Suppressor macrophage treated with lipopolysaccharide for 1 hour (primary cell): ENCODE results near the gene NAA10.

Experiments used
- DNase-seq, 3 donors: peaks; one replicate each; pipeline ENCODE4 v3.0.0-alpha.2; 2020 to 2022

The NAA10 gene

DNA sequence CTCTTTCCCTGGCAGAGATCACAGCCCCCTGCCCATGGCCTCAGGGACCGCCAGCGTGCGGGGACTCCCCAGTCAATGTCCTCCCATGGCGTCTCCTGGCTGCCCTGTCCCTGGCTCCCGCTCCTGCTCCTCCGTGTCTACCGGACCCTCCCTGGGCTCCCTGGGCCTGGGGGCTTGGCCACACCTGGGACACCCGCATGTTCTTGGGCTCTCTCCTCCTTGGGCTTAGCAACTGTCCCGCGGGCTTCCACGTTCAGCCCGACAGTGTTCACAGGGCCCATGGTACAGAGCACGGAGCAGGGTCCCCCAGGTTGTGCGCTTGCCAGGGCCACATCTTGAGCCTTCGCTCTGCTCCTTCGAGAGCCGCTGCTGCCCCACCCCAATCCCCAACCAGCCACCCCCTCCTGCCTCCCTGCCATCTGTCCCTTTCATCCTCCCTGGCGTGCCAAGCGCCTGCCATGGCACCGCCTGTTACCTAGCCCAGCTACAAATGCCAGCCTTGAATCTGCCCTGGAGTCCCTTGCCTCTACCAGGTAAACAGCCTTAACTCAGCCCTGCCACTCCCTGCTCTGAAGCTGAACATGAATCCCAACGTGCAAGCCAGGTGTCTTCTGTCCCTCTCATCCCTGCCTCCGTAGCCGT, 26.5 kb downstream of the NAA10 start:
- no peak for DNase-seq

DNA sequence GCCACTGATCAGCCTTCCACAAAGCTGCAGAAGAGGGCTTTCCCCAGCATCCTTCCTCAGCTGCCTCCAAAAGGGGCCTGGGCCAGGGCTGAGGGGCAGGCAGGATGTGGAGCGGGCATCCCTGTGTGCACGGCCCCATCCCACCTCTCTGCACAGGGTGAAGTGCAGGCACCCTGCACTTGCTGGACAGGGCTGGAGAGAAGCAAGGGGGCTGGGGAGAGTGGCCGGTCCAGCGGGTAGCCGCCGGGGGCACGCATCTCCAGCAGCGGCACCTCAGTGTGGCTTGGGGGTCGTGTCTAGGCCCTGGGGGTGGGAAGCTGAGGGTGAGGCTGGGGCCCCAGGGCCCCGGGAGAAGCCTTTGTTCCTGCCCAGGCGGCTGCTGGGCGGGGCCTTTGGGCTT, 27.4 kb downstream of the NAA10 start:
- DNase-seq, result no peak

DNA sequence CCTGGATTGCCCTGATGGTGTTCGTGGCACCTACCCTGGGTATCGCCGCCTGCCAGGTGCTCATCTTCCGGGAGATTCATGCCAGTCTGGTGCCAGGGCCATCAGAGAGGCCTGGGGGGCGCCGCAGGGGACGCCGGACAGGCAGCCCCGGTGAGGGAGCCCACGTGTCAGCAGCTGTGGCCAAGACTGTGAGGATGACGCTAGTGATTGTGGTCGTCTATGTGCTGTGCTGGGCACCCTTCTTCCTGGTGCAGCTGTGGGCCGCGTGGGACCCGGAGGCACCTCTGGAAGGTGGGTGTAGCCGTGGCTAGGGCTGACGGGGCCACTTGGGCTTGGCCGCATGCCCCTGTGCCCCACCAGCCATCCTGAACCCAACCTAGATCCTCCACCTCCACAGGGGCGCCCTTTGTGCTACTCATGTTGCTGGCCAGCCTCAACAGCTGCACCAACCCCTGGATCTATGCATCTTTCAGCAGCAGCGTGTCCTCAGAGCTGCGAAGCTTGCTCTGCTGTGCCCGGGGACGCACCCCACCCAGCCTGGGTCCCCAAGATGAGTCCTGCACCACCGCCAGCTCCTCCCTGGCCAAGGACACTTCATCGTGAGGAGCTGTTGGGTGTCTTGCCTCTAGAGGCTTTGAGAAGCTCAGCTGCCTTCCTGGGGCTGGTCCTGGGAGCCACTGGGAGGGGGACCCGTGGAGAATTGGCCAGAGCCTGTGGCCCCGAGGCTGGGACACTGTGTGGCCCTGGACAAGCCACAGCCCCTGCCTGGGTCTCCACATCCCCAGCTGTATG, 28.5 kb downstream of the NAA10 start:
- DNase-seq, result no peak

DNA sequence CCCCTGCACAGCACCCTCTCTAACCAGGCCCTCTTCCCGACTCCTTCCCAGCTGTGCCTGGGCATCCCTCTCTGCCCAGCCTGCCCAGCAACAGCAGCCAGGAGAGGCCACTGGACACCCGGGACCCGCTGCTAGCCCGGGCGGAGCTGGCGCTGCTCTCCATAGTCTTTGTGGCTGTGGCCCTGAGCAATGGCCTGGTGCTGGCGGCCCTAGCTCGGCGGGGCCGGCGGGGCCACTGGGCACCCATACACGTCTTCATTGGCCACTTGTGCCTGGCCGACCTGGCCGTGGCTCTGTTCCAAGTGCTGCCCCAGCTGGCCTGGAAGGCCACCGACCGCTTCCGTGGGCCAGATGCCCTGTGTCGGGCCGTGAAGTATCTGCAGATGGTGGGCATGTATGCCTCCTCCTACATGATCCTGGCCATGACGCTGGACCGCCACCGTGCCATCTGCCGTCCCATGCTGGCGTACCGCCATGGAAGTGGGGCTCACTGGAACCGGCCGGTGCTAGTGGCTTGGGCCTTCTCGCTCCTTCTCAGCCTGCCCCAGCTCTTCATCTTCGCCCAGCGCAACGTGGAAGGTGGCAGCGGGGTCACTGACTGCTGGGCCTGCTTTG, 29.2 kb downstream of the NAA10 start:
- DNase-seq, result no peak

DNA sequence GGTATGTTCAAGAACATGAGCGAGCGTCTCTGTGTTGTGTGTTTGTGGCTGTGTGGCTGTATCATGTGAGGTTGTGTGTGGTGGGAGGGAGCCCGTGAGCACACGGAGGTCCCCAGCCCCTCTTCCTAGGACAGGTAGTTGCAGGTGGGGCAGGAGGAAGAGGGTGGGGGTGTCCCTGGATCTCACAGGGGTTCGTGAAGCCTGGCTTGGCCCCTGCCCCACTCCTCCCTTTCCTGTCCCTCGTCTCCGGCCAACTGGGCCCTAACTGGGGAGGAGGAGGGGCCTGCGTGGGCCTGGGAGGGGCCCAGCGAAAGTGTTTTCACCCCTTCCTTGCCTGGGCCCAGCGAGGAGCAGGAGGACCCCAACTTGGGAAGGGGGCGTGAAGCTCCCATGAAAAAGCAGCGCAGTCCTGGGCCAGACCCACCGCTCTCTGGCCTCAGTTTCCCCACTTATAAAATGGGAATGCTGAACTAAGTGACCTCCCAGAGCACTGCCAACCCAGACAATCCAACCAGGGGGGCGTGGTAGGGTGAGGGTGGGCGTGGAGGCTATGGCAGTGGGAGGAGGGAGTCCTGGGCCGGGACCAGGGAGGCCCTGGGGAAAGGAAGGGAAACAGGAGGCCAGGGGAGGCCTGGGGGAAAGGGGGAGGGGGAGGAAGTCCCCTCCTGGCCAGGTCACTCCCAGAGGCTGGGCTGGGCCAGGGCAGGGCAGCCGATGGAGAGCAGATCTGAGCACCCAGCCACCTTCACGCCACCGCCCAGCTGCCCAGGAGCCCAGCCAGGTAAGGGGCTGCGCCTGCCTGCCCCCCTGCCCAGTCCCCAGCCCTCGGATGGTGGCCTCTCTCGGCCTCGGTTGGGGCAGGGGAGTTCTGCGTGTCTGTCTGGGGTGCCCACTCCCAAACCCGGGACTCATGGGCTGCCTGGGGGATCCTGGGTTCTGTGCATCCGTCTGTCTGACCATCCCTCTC, 30.6 kb downstream of the NAA10 start, which contains the start of gene AVPR2:
Gene AVPR2 (plus strand): TSS at position 683 of the 967 bp plus-strand sequence. CDS start 473 bp downstream, outside the sequence.
- no peak for DNase-seq

DNA sequence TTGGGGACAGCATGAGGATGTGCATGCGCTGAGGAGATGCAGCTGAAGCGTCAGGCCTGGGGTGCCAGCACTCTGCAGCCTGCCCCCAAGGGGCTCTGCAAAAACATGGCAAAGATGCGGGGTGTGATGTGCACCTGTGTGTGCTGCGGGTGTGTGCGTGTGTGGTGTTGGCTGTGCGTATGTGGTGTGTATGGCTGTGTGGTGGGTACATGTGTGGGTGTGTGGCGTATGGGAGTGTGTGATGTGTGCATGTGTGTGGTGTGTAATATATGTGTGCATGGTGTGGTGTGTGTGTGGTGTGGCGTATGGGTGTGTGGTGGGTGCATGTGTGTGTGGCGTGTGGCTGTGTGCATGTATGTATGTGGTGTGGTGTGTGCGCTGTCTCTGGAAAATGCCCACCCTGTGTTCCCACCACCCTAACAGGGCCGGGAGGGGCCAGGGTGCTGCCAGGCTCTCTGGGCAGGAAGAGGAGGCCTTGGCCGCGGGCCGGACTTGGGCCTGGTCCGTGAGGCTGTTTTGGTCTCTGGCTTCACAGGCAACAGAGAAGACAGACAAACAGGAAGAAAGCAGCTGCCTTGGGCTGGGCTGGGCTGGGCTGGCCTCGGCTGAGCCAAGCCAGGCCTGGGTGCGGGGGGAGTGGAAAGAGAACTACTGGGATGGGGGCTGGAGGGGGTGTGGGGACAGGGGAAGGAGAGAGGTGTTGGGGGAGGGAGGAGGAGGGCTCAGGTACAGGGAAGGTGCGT, 31.4 kb downstream of the NAA10 start:
- DNase-seq, result no peak

DNA sequence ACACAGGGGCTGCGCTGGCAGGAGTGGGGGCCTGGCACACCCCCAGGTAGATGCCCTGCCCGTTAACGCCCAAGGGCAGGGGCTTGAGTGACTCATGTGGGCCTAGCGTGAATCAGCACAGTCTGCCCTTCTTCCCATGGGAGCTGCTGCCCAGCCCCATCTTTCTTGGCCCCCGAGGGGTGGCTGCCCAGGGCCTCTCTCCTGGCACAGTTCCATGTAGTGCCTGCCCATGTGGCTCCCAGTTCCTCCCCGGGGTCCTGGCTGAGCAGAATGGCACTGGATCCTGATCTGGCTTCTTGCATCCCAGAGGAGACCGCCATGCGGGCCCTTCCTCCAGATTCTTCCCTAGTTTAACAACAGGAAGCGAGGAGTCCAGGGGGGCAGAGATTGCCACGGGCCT, 32.5 kb downstream of the NAA10 start:
- DNase-seq, result no peak

DNA sequence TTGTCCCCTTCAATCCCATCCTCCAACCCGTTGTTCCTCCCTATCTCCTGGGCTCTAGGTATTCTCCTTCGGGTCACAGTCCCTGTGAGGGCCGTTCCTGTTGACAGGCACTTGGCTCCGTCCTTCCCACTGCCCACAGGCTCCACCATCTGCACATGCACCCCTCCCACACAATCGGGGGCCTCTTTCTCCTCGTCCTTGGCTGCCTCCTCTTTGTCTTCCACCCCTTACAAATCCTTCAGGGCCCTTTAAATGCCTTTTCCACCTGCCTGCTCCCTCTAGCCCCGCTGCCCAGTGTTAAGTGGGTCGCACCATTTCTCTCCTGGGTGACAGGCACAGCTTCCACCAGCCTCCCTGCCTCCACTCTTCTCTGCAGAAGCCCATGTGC, 33.1 kb downstream of the NAA10 start:
- DNase-seq, result no peak

DNA sequence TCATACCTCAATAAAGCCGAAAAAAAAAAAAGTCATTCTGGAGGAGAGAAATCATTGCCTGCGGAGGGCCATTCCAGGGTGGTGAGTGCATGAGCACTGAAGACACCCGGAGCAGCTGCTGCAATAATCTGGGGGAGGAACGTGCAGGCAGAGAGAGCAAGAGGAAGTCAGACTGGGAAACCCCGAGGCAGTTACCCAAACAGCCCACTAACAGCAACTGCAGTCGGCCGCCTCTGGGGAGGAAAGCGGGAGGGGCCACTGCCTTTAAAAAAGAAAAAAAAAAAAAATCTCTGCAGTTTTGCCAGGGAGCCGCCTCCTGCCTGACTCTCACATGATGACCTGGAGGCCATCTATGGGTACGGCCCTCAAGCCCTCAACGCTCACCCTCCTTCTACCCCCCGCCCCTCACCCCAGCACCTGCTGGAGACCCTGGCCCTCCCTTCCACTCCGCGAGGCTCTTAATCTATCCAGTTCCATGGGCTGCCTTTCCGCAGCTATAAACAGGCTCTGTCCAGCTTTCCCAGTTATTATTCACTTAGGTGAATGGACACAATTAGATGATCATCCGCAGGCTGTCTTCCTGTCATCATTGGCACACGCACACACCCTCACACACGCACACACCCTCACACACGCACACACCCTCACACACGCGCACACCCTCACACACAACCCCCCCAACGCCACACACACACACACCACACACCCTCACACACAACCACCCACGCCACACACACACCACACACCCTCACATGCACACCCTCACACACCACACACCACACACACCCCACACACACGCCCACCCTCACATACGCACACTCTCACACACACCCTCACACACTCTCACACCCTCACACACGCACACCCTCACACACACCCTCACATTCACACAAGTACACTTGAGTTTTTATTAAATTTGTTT, 33.7 kb downstream of the NAA10 start:
- peak; percentile 89 to 91 (median 90) for DNase-seq

DNA sequence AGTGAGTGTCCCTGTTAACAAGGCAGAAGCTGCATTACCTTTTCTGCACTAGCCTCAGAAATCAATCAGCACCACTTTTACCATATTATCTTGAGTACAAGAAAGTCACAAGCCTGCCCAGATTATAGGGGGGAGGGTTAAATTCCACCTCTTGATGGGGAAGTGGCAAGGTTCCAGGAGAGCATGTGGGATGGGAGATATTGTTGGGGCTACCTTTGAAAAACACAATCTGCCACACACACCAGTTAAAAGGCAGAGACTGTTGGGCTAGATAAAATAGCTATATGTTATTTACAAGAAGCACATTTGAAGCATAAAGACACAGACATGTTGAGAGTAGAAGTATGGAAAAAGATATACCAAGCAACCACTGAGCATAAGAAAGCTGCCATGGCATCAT, 36.9 kb downstream of the NAA10 start:
- no peak for DNase-seq

DNA sequence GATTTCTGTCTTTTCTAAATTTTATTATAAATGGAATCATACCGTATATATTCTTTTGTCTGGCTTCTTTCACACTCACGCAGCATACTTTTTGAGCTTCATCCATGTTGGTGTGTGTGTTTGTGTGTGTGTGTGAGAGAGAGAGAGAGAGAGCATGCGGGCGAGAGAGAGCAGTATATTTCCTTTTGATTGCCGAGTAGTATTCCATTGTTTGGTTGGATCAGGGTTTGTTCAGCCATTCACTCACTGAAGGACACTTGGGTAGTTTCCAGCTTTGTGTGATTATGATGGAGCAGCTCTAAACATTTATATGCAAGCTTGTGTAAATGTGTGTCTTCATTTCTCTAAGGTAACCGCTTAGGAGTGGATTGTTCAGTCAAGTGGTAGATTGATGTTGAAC, 45.7 kb downstream of the NAA10 start:
- no peak for DNase-seq

DNA sequence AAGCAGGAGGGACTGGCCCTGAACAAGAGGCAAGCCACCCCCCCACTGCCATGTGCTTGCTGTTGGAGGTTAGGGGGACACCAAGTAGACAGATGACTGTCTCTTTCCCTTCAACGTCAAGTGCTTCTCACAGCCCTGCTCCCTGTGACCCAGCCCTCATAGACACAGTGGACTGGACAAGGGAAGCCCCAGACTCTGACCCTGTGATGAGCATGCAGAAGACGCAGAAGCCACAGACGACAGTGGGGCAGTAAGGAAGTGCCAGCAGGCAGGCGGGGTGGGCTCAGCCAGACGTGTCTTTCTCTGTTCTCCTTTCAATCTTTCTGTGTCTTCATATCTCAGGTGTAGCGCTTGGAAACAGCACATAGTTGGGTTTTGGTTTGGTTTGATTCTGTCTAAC, 46.5 kb downstream of the NAA10 start:
- DNase-seq, result peak in 1 of 3 donors; percentile 14

DNA sequence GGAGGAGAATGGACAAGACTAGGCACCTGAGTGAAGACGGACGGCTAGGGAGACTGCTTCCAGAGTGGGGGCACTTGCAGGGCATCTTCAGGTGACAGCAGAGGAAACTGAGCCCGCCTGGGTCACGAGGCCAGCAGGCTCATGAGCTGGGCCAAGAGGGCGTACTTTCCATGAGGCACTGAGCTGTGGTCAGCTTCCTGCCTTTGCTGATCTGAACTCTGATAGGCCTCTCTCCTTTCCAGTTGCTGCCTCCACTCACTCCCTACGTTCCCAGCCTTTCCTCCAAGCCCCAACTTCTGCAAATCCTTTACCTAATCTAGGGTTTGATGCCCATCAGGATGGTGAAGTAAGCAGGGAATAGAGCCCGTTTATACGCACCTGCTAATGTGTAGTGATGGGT, 47.5 kb downstream of the NAA10 start:
- DNase-seq, result no peak

DNA sequence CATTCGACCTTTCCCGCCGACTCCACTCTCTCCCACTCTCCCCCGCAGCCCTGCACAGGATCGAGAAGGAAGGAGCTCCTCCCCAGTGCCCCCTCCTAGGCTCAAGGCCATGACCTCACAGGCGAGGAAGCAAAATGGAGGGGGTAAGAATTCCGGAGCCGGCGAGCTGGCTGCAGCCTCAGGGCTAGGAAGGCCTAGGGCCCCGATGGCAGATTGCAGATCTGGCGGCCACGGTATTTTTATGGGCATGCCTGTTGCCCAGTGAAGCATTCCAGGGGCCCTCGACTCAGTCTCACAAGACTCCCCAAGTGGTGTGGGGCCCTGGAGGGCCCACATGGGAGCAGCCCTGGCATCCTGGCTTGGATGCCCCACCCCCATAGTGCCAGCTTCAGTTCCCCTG, 47.9 kb downstream of the NAA10 start:
- DNase-seq, result no peak

DNA sequence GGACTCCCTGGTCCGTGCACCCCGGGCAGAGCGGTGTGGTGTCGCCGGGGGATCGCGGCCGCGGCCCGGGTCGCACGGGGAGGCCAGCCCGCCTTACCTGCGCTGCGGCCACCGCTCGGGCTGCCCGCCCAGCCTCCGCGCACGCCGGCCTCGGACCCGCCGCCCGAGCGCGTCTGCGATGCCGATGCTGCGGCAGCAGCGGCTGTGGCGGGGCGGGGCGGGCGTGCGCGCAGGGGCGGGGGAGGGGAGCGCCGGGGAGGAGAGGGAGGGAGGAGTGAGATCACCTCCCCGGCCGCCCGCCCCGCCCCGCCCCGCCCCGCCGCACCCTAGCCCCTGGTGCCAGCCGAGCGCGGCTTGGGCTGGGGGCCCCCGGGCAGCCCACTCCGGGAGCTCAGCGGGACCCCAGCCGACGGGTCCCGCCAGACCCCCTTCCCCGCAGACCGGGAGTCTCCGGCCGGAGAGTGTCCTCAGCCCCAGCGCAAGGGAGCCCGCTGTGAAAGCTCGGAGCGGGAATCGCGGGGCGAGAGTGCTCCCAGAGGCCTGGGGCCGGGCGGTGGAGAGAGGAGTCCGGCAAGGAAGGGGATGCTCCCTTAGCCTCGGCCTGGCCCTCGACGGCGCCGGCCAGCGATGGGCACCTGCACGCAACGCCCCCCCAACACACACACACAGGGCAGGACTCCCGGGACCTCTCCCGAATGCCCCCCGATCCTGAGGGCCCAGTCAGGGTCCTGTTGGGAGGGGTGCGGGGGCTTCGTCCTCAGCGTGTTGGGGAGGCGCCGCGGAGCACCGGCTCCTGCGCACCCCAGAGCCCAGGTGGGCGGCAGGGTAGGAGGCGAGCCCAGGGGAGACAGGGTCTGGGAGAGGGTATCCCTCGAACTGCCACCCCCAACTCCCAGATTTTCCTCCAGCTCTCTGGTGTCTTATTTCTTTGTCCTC, 48.6 kb downstream of the NAA10 start, which contains the start of gene L1CAM:
Gene L1CAM (minus strand): TSS at position 206 of the 936 bp plus-strand sequence. CDS start 10,337 bp downstream, outside the sequence.
- DNase-seq, result peak in 2 of 3 donors; percentile 36 to 66

DNA sequence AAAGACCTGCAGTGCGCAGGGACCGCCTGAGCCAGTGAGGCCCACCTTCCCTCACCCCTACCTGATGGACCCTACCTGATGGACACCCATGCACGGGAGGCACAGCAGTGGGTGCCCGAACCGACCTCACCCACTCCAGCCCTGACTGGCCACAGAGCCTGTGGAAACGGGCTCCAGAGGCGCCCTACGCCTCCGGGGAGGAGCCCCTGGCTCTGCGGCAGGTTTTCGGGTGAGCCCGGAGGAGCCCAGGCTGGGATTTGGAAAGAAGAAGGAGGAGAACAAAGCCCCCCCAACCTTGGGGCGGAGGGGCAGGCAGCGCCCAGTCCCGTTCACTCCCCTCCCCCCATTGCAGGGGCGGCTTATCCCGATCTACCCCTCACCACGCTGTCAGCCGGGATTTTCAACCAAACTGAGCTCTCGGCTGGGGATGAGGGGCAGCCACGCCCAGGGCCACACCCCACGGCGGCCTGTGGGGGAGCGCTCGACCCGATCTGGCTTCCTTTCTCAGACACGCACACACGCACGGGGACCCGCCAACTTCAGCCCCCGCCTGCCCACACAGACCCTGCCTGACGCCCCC, 49.5 kb downstream of the NAA10 start:
- no peak for DNase-seq

DNA sequence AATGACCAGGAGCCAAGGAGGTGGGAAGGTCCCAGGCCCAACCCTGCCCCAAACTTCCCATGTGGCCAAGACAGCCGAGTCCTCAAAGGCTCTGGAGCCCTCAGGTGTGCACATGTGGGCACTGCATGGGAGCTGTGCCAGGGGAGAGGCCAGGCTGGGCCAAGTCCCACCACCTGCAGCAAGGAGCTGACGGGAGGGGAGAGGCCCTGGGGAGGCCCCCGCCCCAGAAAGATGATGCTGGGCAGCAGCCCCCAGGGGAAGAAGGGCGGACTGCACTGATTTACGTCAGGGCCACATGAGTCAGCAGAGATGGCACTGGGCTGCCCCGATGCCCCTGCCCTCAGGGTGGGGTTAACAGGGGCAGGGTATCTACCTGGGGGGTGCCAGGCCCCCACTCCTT, 50.2 kb downstream of the NAA10 start:
- no peak for DNase-seq

DNA sequence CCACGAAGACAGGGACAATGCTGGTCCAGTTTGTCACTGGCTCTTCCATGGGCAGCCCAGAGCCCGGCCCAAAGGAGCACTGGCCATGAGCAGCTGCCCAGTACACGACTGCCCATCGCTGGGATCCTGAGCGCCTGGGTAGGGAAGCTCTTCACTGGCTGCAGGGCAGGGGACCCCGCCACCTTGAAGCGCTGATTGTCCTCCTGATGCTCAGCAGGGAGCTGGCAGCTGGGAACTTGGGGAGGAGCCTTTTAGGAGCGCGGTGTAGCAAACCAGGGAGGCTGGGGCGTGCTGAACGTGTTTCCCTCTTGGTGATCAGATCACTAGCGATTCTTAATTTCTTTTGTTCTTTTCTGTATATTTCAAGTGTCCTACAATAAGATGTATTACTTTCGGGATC, 50.7 kb downstream of the NAA10 start:
- DNase-seq, result no peak

DNA sequence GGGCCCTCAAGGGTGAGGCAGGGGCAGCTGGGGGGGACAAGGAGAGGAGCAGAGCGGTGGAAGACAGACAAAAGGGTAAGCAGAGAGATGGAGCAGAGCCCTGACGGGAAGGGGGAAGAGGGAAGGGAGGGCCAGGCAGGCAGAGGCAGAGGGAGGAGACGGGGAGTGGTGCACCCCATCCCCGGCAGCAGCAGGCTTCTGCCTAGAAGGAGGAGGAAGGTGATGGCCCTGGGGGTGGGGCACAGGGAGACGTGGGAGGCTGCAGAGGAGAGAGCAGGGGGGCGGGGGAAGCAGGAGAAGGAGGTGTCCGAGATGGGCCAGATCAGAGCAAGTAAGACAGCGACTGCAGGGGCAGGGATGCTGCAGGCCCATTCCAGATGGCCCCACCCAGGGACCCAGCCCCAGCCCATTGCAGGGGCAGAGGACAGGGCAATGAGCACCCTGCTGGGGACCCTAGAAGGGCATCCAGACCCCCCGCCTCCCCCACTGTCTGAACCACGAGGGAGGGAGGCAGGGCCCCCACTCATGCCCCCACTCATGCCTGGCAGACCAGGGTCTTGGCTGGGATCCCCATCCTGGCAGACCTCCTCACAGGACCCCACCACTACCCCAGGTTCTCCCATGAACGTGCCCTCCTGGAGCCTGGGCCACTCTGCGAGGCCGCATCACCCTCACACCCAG, 51.5 kb downstream of the NAA10 start:
- DNase-seq, result no peak
